GM18870 (cell line): Measurements from ENCODE around the gene HMGN5.
A peak's percentile ranks its signal among the peaks of the same experiment; 100 is the strongest.

Experiments used
- ATAC-seq: cut with Tn5 transposase; IDR thresholded peaks from one replicate; pipeline ENCODE4 v1.9.1; 2021; ENCODE audit warnings: moderate library complexity; ENCODE audit not compliant: unreplicated experiment

The HMGN5 gene, protein sequence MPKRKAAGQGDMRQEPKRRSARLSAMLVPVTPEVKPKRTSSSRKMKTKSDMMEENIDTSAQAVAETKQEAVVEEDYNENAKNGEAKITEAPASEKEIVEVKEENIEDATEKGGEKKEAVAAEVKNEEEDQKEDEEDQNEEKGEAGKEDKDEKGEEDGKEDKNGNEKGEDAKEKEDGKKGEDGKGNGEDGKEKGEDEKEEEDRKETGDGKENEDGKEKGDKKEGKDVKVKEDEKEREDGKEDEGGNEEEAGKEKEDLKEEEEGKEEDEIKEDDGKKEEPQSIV

GRCh38 chrX:81201671-81202455 is at the start of gene HMGN5, which contains the start of gene SH3BGRL:
HMGN5 (minus strand) TSS chrX:81201913; CDS start chrX:81121549, 80,364 bp downstream.
SH3BGRL (plus strand) TSS chrX:81202102; CDS start chrX:81202201, 99 bp downstream.
- peak; percentile 83 for ATAC-seq

DNA sequence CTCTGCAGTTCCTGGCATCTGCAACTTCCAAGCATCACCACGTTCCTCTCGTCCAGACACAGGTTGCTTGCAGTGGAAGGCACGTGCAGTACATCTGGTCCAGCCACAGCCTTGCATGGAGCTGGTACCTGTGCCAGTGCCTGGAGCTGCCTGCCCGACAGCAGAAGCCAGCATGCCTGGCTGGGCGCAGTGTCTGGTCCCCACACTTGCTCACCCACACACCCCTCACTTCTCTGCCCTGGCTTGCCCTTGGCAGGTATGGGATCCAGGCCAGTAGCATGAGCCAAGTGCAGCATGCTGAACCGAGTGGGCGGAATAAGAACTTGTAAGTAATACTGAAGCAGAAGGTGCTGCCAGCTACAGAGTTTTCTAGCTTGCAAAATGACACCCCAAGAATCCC is 40.0 kb upstream of the HMGN5 start:
- ATAC-seq: no peak

DNA sequence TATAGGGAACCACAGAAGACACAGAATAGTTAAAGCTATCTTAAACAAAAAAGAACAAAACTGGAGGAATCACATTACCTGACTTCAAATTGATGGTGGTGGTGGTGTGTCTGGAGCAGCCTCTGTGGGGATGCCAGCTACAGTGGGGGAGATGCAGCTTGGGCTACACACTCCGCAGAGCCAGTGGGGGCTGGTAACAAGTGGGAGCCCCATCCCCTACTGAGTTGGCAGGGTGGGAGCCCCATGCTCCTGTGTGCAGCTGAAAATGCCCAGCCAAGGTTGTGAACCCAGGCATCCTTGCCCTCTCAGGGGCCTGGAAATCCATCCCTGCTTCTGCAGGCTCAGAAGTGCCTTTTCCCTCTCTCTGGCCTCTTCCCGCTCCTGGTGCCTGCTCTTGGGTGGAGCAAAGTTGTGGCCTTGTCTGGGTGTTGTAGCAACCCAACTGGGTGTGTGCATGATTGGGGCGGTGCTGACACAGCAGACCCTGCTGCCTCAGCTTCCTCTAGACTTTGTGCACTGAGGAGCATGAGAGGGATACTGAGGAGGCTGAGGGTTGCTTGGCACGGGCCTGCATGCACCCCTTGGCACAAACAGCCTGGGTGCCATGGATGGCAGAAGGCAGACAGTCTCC is 39.1 kb upstream of the HMGN5 start:
- no peak for ATAC-seq

- no peak for ATAC-seq
Observed at GRCh38 chrX:81238166-81238565, 36.5 kb upstream of the HMGN5 start.

- ATAC-seq: no peak
Observed at GRCh38 chrX:81237516-81237915, 35.8 kb upstream of the HMGN5 start.

GRCh38 chrX:81232218-81232617 is 30.5 kb upstream of the HMGN5 start:
- no peak for ATAC-seq

GRCh38 chrX:81231476-81231875 is 29.8 kb upstream of the HMGN5 start:
- no peak for ATAC-seq

DNA sequence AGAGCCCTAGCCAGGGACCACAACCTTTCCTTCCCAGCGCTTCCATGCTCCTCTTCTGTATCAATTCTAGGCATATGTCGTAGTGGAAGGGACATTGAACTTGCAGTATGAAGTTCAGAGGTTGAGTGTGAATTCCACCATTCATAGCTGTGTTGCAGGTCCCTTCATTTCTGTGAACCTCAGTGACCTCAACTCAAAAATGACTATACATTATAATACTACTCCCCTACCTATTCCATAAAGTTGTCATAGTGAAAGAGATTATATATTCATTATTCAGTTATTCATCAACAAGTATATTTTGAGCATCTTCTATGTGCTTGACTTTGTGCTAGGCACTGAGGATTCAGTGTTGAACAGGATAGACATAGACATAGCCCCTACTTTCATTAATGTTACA is 28.2 kb upstream of the HMGN5 start:
- ATAC-seq: no peak

- ATAC-seq: no peak
Observed at GRCh38 chrX:81229229-81229628, 27.5 kb upstream of the HMGN5 start.

- no peak for ATAC-seq
Observed at GRCh38 chrX:81215685-81216084, 14.0 kb upstream of the HMGN5 start.

DNA sequence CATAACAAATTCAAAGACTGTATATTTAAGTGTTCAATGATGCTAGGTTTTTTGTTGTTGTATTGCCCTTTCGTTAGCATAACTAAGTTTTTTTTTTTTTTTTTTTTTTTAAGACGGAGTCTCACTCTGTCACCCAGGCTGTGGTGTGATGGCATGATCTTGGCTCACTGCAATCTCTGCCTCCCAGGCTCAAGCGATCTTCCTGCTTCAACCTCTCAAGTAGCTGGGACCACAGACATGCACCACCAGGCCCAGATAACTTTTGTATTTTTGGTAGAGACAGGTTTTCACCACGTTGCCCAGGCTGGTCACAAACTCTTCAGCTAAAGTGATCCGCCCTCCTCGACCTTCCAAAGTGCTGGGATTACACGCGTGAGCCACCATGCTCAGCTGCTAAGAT is 7.2 kb upstream of the HMGN5 start:
- no peak for ATAC-seq

DNA sequence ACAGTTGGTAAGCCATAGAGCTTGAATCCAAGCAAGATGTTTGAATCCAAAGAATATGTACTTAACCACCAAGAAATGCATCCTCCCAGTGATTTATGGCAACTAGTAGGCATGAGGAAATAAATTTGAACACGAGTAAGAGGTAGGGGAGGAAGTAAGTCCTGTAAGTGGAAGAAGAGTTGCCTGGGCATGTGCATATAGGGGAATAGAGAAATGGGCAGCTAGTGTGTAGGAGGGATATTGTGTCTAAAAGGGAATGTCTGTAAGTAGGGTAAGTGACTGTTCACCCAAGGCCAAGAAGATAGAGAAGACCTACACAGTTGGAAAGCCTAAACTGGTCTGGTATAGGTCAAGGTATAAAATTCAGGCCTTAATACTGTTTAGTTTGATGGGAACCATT is 4.8 kb upstream of the HMGN5 start:
- ATAC-seq: no peak

- no peak for ATAC-seq
Observed at GRCh38 chrX:81205551-81205950, 3.8 kb upstream of the HMGN5 start.

- no peak for ATAC-seq
Observed at GRCh38 chrX:81202943-81203342, 1.2 kb upstream of the HMGN5 start.

DNA sequence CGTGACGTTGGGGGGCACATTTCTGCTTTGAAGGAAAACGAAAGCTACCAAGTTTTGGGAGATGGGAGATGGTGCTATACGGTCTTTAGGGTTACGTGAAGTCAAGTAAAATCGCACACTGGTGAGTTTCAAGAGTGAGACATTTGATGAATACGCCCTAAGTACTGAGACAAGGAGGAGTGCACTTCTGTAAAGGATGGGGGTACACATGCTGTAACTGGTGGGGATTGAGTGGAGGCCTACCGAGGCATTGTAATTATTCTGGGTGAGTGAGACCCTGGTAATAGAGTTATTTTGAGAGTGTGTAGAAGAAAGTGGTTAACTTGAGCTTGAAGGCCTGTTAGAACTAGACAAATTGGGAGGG is 725 bp upstream of the HMGN5 start:
- no peak for ATAC-seq

GRCh38 chrX:81201071-81201470 is 642 bp downstream of the HMGN5 start:
- ATAC-seq: no peak

DNA sequence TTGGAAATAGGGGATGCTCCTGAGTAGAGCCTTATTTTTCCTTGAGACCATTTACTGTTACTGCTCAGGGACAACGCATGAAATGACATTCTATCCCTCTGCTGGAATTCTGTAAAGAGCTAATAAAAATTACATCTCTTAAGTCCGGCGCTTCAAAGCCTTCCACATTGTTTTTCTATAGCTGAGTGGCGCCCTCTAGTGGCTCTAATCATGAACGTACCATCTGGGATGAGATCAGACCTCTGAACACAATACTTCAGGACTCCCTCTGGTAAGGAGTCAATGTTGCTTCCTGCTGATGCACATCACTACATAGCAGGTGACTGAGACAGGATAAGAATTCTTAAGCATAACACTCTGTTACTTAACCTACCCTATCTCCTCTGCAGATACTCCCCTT is 6.0 kb downstream of the HMGN5 start:
- ATAC-seq: peak; percentile 94

DNA sequence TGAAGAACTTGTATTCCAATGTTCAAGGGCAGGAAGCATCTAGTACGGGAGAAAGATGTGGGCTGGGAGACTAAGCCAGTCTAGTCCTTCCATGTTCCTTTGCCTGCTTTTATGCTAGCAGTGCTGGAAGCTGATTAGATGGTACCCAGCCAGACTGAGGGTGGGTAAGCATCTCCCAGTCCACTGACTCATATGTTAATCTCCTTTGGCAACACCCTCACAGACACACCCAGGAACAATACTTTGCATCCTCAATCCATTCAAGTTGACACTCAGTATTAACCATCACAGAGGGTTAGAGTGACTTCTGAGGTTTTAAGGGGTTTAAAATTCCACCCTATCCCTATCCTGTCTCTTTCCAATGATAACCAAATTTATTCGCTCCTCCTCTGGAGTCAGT is 6.5 kb downstream of the HMGN5 start:
- no peak for ATAC-seq

DNA sequence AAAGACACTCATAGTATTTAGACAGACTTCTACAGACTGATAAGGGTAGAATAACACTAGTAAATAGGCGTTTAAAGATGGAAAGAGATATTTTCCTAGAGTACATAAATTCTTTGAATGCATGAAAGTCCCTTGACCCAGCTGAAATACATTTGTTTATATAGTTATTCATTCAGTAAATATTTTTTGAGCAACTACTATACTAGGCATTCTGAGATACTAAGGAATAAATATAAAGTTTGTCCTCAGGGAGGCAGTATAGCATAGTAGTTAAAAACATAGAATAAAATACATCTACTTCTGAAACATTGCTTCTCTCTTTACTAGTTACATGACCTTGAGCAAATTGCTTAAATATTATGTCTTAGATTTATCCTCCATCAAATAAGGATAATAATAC is 27.4 kb downstream of the HMGN5 start:
- peak; percentile 74 for ATAC-seq

GRCh38 chrX:81168391-81168790 is 33.3 kb downstream of the HMGN5 start:
- no peak for ATAC-seq

- peak; percentile 93 for ATAC-seq
Observed at GRCh38 chrX:81121513-81122363, 80.0 kb downstream of the HMGN5 start.
